Measurements from ENCODE around the gene ZNF786. TPM values are rescaled to one million over a fixed set of nuclear protein-coding genes. Genes with fewer than 3 reads are reported as not detected.
"Not testable (repeated sequence)": the region's sequence is repeated elsewhere in the genome, so short reads cannot be mapped to it uniquely, and the experiment has no call there.

Gene ZNF786
- total and polyA plus RNA-seq, 9 donors = 3.9 to 11.6 (median 7.8) TPM

GRCh38 chr7:149100821-149101220 is 10.3 kb upstream of the ZNF786 start:
- Histone ChIP-seq H3K36me3 (no peaks in the 10 kb centered on the region), H3K4me1 (ENCODE audit: insufficient read depth) (no peaks in the 10 kb centered on the region), H3K9me3 (no peaks in the 10 kb centered on the region), H3K4me3 (no peak overlapping the region), H3K27me3 (no peaks in the 10 kb centered on the region), H3K27ac (no peak overlapping the region)
- WGBS, 3 donors = 88 to 94% (median 92%) methylated on average over 2 of the region's 2 CpGs
- intact Hi-C loops (cut with DNase I) = no loop called here
- TF ChIP-seq EP300 (IDR thresholded peaks at IDR 0.05) (no peak), POLR2A (IDR thresholded peaks at IDR 0.05) (no peak), CTCF (IDR thresholded peaks at IDR 0.05) (no peak)
- DNase-seq = no peak

GRCh38 chr7:149099058-149099457 is 8.5 kb upstream of the ZNF786 start:
- intact Hi-C loops (cut with DNase I) = loop anchor here in 1 of 4 donors (10.0 kb wide), 1 partner anchor 94 kb away; no protein-coding TSS in a partner anchor
- Histone ChIP-seq H3K9me3 (no peaks in the 10 kb centered on the region), H3K36me3 (no peaks in the 10 kb centered on the region), H3K4me1 (ENCODE audit: insufficient read depth) (no peaks in the 10 kb centered on the region), H3K27ac (no peak overlapping the region), H3K4me3 (no peak overlapping the region), H3K27me3 (no peaks in the 10 kb centered on the region)
- WGBS, 3 donors = 85 to 92% (median 87%) methylated on average over 6 of the region's 6 CpGs
- no peak for DNase-seq
- TF ChIP-seq CTCF (IDR thresholded peaks at IDR 0.05) (no peak), POLR2A (IDR thresholded peaks at IDR 0.05) (no peak), EP300 (IDR thresholded peaks at IDR 0.05) (no peak)

GRCh38 chr7:149097088-149097487 is 6.6 kb upstream of the ZNF786 start:
- Histone ChIP-seq H3K36me3 (no peaks in the 10 kb centered on the region), H3K4me1 (ENCODE audit: insufficient read depth) (no peaks in the 10 kb centered on the region), H3K27ac (no peak overlapping the region), H3K4me3 (no peak overlapping the region), H3K27me3 (no peaks in the 10 kb centered on the region), H3K9me3 (no peaks in the 10 kb centered on the region)
- no peak for DNase-seq
- no peak for TF ChIP-seq CTCF (IDR thresholded peaks at IDR 0.05)
- 14 to 40% (median 35%) methylated on average over 4 of the region's 4 CpGs for WGBS, 3 donors
- intact Hi-C loops (cut with DNase I) = loop anchor here in 1 of 4 donors (10.0 kb wide), 1 partner anchor 92 kb away; no protein-coding TSS in a partner anchor

- no peaks in the 10 kb centered on the region for H3K27me3 ChIP-seq
- DNase-seq = no peak
- H3K9me3 ChIP-seq = no peaks in the 10 kb centered on the region
- TF ChIP-seq CTCF (IDR thresholded peaks at IDR 0.05) = no peak
- intact Hi-C loops (cut with DNase I) = loop anchor here in 3 of 4 donors (5.0 to 10.0 kb wide), 2 partner anchors 86 to 88 kb away; no protein-coding TSS in a partner anchor
- no peaks in the 10 kb centered on the region for H3K4me1 ChIP-seq (ENCODE audit: insufficient read depth)
- H3K4me3 ChIP-seq = no peak overlapping the region
- H3K27ac ChIP-seq = no peak overlapping the region
- no peaks in the 10 kb centered on the region for H3K36me3 ChIP-seq
- 46 to 53% (median 46%) methylated on average over 4 of the region's 4 CpGs for WGBS, 3 donors
These were observed 2.7 kb upstream of the ZNF786 start for GRCh38 chr7:149093228-149093627.

- H3K4me3 ChIP-seq; H3K27me3 ChIP-seq; H3K36me3 ChIP-seq; H3K9me3 ChIP-seq; H3K4me1 ChIP-seq (ENCODE audit: insufficient read depth): not testable (repeated sequence)
- 93 to 96% (median 95%) methylated on average over 20 of the region's 20 CpGs for WGBS, 3 donors
- DNase-seq = peak in 1 of 5 donors; percentile 22
- intact Hi-C loops (cut with DNase I) = loop anchor here in 3 of 4 donors (5.0 to 10.0 kb wide), 2 partner anchors 85 to 87 kb away; no protein-coding TSS in a partner anchor
- peak overlapping the region in 1 of 2 donors; percentile 96 for H3K27ac ChIP-seq
These were observed 1.7 kb upstream of the ZNF786 start for GRCh38 chr7:149092244-149092643.

Data from ovary (tissue), 9 donors.